Measurements from ENCODE around the gene GPRC5B.

DNA sequence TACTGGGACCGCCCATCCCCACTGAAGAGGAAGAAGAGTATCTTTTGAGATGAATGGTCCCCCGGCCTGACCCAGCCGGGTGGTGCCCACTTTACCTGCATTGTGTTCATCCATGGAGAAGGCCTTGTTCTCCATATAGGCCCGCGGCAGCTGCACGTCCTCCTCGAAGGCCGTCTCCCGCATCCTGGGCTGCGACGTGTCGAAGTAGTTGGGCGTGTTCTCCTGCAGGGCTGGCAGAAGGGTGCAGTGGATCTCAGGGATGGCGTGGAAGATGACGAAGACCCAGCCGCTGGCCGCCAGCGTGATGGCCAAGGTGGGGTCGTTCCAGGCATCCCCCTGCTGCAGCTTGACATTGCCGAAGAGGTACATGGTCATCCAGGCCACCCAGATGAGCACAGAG is 12.9 kb downstream of the GPRC5B start:
- TF ChIP-seq, protein P1, sequence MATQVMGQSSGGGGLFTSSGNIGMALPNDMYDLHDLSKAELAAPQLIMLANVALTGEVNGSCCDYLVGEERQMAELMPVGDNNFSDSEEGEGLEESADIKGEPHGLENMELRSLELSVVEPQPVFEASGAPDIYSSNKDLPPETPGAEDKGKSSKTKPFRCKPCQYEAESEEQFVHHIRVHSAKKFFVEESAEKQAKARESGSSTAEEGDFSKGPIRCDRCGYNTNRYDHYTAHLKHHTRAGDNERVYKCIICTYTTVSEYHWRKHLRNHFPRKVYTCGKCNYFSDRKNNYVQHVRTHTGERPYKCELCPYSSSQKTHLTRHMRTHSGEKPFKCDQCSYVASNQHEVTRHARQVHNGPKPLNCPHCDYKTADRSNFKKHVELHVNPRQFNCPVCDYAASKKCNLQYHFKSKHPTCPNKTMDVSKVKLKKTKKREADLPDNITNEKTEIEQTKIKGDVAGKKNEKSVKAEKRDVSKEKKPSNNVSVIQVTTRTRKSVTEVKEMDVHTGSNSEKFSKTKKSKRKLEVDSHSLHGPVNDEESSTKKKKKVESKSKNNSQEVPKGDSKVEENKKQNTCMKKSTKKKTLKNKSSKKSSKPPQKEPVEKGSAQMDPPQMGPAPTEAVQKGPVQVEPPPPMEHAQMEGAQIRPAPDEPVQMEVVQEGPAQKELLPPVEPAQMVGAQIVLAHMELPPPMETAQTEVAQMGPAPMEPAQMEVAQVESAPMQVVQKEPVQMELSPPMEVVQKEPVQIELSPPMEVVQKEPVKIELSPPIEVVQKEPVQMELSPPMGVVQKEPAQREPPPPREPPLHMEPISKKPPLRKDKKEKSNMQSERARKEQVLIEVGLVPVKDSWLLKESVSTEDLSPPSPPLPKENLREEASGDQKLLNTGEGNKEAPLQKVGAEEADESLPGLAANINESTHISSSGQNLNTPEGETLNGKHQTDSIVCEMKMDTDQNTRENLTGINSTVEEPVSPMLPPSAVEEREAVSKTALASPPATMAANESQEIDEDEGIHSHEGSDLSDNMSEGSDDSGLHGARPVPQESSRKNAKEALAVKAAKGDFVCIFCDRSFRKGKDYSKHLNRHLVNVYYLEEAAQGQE (IDR thresholded peaks at IDR 0.05; ENCODE audit: insufficient read depth in 1 of 2, low read depth in 2 of 2, low read length in 2 of 2) = no peak
- TF ChIP-seq POLR2AphosphoS5 (IDR thresholded peaks at IDR 0.05; ENCODE audit: low read depth, low read length) (no peak), TAF1 (IDR thresholded peaks at IDR 0.05; ENCODE audit: borderline replicate concordance, insufficient read depth, low read length) (no peak)
